Stomach (tissue), 9 donors: ENCODE measurements around the gene SNPH. TPM values are rescaled to one million over a fixed set of nuclear protein-coding genes. Genes with fewer than 3 reads are reported as not detected.

Experiments
- DNase-seq, 2 donors: peaks; one replicate each; pipeline versions ENCODE4 v3.0.0 to v3.0.0-alpha.2; 2013 to 2019
- H3K27ac ChIP-seq, 5 donors: fragments of 200-600 bp in 4 of 5; sonication (generic) in 4 of 5; one replicate each; pipeline ENCODE4 v1.5.1; 2013 to 2019; ENCODE audit warnings: mild to moderate bottlenecking in 1 of 5, moderate library complexity in 1 of 5
- H3K27me3 ChIP-seq, 3 donors: fragments of 200-600 bp; sonication (generic); one replicate each; pipeline ENCODE4 v1.5.1; 2017 to 2019; ENCODE audit warnings: mixed run types in 1 of 3
- H3K36me3 ChIP-seq, 4 donors: fragments of 200-600 bp; sonication (generic); 1 replicate in 3 of 4; 2 replicates in 1 of 4; pipeline ENCODE4 v1.5.1; 2016 to 2019
- H3K4me1 ChIP-seq, 4 donors: fragments of 200-600 bp; sonication (generic); one replicate each; pipeline ENCODE4 v1.5.1; 2016 to 2019
- H3K4me3 ChIP-seq, 4 donors: fragments of 200-600 bp; sonication (generic) in 3 of 4; one replicate each; pipeline ENCODE4 v1.5.1; 2016 to 2019; ENCODE audit warnings: mild to moderate bottlenecking in 1 of 4
- H3K9me3 ChIP-seq, 4 donors: fragments of 200-600 bp; sonication (generic); one replicate each; pipeline ENCODE4 v1.5.1; 2016 to 2019
- EP300 ChIP-seq: sonication (generic); formaldehyde crosslinking; IDR thresholded peaks from one replicate; pipeline ENCODE4 v1.6.1; 2017; ENCODE audit warnings: antibody characterized with exemption
- POLR2A ChIP-seq, 4 donors: fragments of 450-650 bp; IDR thresholded peaks; one replicate each; pipeline ENCODE4 v1.6.1; 2016; ENCODE audit warnings: antibody characterized with exemption in 4 of 4, control low read depth in 2 of 4, mild to moderate bottlenecking in 1 of 4, moderate library complexity in 1 of 4
- POLR2AphosphoS5 ChIP-seq, 3 donors: sonication (generic); formaldehyde crosslinking; IDR thresholded peaks; one replicate each; pipeline ENCODE4 v1.6.1; 2016; ENCODE audit warnings: antibody characterized with exemption in 3 of 3
- WGBS, 5 donors: extraction: QIAGEN DNeasy Blood & Tissue Kit in 3 of 5; methylation state at CpG; one replicate each; pipeline versions ENCODE4 v1.1.5 to v1.1.7; 2013 to 2018; 5-methylcytosine and 5-hydroxymethylcytosine counted together
- intact Hi-C: fragments of 100-400 bp; cut with DNase I; formaldehyde crosslinking; loops from one replicate; pipeline ENCODE4 v1.15.1; 2023; ENCODE audit warnings: low total_unique reads
- polyA plus RNA-seq, 3 donors: library from polyadenylated mRNA; stranded (reverse); fragments of 200-250 nt; gene quantifications; one replicate each; pipeline ENCODE4 v1.2.3, GENCODE V29; 2013
- total RNA-seq, 5 donors: library from RNA; depleted of rRNA; stranded (reverse); fragments of >200 nt; gene quantifications; one replicate each; pipeline versions ENCODE4 v1.1.0 to v1.2.3, GENCODE V29; 2014 to 2016
- TF ChIP-seq, protein P1 (sequence below), 7 experiments: fragments of 450-650 bp in 4 of 7; fragments of 200-600 bp in 3 of 7; sonication (generic) in 3 of 7; IDR thresholded peaks; one replicate each; pipeline ENCODE4 v1.5.1; 2016 to 2019; ENCODE audit warnings: antibody characterized with exemption in 7 of 7, control low read depth in 2 of 7, mild to moderate bottlenecking in 1 of 7
- donor health status: healthy with polysubstance abuse.
- donor health status: Bipolar disorder and iron deficiency.
- donor health status: healthy.

Gene SNPH
- total and polyA plus RNA-seq, 8 donors, result 1.8 to 15.6 (median 3.9) TPM

DNA sequence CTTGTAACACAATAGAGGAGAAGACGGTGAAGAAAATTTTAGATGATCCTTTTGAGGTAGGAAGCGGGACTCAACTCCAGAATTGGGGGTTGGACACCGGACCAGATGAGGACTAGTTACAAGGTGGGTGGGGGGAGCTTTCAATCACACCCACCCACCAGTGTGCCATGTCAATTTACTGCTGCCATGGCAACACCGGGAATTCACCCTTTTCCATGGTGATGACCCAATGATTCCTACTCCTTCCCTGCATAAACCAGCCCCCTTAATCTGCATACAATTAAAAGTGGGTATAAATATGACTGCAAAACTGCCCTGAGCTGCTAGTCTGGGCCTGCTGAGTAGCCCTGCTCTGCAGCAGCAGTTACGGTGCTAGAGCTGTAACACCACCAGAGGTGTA, 25.5 kb upstream of the SNPH start:
- no peak for TF ChIP-seq POLR2AphosphoS5 (IDR thresholded peaks at IDR 0.05)
- no peak for TF ChIP-seq POLR2A (IDR thresholded peaks at IDR 0.05)
- TF ChIP-seq, protein P1, sequence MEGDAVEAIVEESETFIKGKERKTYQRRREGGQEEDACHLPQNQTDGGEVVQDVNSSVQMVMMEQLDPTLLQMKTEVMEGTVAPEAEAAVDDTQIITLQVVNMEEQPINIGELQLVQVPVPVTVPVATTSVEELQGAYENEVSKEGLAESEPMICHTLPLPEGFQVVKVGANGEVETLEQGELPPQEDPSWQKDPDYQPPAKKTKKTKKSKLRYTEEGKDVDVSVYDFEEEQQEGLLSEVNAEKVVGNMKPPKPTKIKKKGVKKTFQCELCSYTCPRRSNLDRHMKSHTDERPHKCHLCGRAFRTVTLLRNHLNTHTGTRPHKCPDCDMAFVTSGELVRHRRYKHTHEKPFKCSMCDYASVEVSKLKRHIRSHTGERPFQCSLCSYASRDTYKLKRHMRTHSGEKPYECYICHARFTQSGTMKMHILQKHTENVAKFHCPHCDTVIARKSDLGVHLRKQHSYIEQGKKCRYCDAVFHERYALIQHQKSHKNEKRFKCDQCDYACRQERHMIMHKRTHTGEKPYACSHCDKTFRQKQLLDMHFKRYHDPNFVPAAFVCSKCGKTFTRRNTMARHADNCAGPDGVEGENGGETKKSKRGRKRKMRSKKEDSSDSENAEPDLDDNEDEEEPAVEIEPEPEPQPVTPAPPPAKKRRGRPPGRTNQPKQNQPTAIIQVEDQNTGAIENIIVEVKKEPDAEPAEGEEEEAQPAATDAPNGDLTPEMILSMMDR (IDR thresholded peaks at IDR 0.05), result no peak
- no peak for TF ChIP-seq EP300
- H3K27ac ChIP-seq, result no peak overlapping the region
- peaks cover 0 to 25% (median 0%) of the 10 kb centered on the region in 3 donors for H3K27me3 ChIP-seq
- 77 to 87% (median 81%) methylated on average over 5 of the region's 5 CpGs for WGBS, 5 donors
- H3K4me1 ChIP-seq, result no peaks in the 10 kb centered on the region
- no peak for DNase-seq
- H3K36me3 ChIP-seq, result no peaks in the 10 kb centered on the region
- intact Hi-C loops, result no loop called here
- no peaks in the 10 kb centered on the region for H3K9me3 ChIP-seq
- no peak overlapping the region for H3K4me3 ChIP-seq

DNA sequence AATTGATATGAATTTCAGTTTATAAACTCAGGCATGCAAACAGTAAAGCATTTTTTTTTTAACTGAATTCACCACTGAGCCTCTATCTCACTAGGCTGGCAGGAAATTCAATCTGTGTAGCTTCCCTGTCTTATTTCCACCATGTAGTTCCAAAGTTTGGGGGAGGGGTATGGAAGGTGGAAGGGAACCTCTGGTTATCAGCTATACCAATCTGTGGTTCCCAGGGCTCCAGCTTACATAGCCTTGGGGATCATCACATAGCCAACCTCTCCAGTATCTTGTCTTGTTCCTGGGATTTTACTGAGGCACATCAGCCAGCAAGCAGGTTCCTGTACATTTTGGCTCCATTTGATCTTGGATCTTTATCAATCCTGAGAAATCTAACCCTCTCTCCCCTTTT, 24.6 kb upstream of the SNPH start:
- no peak overlapping the region for H3K27ac ChIP-seq
- H3K4me1 ChIP-seq, result no peaks in the 10 kb centered on the region
- H3K4me3 ChIP-seq, result no peak overlapping the region
- DNase-seq, result no peak
- H3K27me3 ChIP-seq, result peaks cover 0 to 22% (median 0%) of the 10 kb centered on the region in 3 donors
- intact Hi-C loops, result no loop called here
- no peaks in the 10 kb centered on the region for H3K9me3 ChIP-seq
- TF ChIP-seq POLR2AphosphoS5 (IDR thresholded peaks at IDR 0.05), result no peak
- TF ChIP-seq, protein P1 (IDR thresholded peaks at IDR 0.05), result no peak
- TF ChIP-seq EP300, result no peak
- no peak for TF ChIP-seq POLR2A (IDR thresholded peaks at IDR 0.05)
- no peaks in the 10 kb centered on the region for H3K36me3 ChIP-seq

DNA sequence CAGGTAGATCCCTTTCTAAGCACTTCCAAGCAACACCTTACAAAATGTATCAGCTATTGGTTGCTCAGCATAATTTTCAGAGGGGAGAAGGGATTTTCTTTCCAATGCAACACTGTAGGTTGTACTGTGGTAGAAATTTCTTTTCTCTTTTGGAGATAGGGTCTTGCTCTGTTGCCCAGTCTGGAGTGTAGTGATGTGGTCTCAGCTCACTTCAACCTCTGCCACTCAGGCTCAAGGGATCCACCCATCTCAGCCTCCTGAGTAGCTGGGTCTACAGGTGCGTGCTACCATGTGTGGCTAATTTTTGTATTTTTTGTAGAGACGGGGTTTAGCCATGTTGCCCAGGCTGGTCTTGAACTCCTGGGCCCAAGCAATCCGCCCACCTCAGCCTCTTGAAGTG, 24.0 kb upstream of the SNPH start:
- DNase-seq, result no peak
- peaks cover 0 to 22% (median 0%) of the 10 kb centered on the region in 3 donors for H3K27me3 ChIP-seq
- H3K9me3 ChIP-seq, result no peaks in the 10 kb centered on the region
- 86 to 97% (median 87%) methylated on average over 3 of the region's 3 CpGs for WGBS, 5 donors
- no peaks in the 10 kb centered on the region for H3K4me1 ChIP-seq
- TF ChIP-seq POLR2A (IDR thresholded peaks at IDR 0.05) (no peak), EP300 (no peak), POLR2AphosphoS5 (IDR thresholded peaks at IDR 0.05) (no peak)
- TF ChIP-seq, protein P1 (IDR thresholded peaks at IDR 0.05), result no peak
- intact Hi-C loops, result no loop called here
- no peak overlapping the region for H3K4me3 ChIP-seq
- H3K27ac ChIP-seq, result no peak overlapping the region
- no peaks in the 10 kb centered on the region for H3K36me3 ChIP-seq

DNA sequence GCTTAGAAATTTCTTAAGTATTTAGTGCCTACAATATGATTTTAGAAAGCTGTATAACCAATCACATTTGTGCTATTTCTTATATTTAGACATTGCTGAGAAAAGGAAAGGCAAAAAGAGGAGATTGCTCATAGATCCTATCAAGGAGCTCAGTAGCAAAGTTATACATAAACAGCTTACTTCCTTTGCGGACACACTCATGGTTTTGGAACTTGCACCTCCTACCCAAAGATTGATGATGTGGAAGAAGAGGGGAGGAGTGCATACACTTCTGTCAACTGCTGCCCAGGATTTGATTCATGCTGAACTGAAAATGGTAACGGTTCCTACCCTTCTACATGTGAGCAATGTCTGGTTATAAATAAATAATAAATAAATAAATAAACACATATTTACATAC, 23.6 kb upstream of the SNPH start:
- TF ChIP-seq EP300 (no peak), POLR2A (IDR thresholded peaks at IDR 0.05) (no peak), POLR2AphosphoS5 (IDR thresholded peaks at IDR 0.05) (no peak)
- TF ChIP-seq, protein P1 (IDR thresholded peaks at IDR 0.05), result no peak
- intact Hi-C loops, result no loop called here
- 34 to 61% (median 43%) methylated on average over 2 of the region's 2 CpGs for WGBS, 5 donors
- H3K27ac ChIP-seq, result no peak overlapping the region
- H3K27me3 ChIP-seq, result peaks cover 0 to 22% (median 0%) of the 10 kb centered on the region in 3 donors
- H3K4me1 ChIP-seq, result no peaks in the 10 kb centered on the region
- H3K9me3 ChIP-seq, result no peaks in the 10 kb centered on the region
- DNase-seq, result no peak
- no peak overlapping the region for H3K4me3 ChIP-seq
- H3K36me3 ChIP-seq, result no peaks in the 10 kb centered on the region
